HG02885 (cell line): ENCODE results near the gene TTC22.

Experiments
- ATAC-seq: cut with Tn5 transposase; IDR thresholded peaks from one replicate; pipeline ENCODE4 v1.9.1; 2021; ENCODE audit warnings: mild to moderate bottlenecking; ENCODE audit not compliant: unreplicated experiment, poor library complexity

TTC22 gene

DNA sequence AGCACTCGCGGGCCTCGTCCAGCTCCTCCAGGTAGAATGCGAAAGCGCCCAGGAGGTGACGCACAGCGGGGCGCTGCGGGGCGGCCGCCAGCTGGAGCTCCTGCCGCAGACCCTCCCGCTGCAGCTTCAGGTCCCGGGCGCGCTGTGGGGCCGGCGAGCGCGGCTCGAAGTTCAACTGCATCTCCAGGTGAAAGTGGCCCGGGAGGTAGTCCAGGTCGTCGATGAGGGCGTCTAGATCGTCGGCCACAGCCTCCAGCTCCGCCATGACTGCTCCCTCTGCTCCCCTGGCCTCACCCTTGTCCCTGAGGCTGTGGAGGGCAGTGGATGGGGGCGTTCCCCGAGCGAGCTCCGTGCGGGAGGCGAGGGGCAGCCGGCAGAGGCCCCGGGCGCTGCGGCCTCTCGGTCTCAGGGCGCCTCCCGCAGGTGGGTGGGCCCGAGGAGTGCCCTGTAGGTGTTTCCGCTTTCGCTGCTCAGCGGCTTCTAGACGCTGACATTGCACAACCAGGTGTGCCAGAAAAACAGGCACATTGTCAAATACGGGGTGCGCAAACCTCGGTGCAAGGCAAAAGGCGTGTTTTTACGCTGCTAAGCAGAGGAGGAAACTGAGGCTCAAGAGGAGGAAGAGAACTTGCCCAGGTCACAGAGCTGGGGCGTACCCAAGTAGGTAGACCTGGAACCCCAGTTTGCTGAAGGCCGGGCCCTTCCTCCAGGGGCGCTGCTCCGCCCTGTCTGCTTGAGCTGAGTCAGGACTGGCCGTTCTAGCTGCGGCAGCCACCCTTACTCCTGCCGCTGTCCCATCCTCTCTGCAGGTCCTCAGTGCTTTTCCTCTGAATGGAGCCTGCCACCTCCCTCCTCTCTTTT lies at the start of gene TTC22:
TSS of gene TTC22 (minus strand) at position 425 of the 861 bp plus-strand sequence. CDS start at position 265, 160 bp downstream.
- peak; percentile 63 for ATAC-seq

DNA sequence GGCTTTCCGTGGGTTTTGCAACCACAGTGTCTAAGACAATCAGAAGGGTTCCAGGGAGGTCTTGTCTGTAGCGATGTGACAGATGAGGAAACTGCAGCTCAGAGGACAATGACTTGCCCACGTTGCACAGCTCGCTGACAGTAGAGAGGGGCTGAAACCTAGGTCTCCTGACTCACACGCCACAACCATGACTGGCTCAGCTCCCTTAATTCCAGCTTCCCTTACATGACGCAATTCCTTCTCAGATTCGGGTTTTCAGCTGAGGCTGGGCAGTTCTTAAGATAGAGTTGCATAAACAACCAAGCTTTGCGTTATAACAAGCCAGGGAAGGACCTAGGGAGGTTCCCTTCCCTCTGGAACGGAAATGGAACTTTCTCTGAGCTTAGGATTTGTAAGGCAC lies 49.6 kb upstream of the TTC22 start:
- no peak for ATAC-seq

DNA sequence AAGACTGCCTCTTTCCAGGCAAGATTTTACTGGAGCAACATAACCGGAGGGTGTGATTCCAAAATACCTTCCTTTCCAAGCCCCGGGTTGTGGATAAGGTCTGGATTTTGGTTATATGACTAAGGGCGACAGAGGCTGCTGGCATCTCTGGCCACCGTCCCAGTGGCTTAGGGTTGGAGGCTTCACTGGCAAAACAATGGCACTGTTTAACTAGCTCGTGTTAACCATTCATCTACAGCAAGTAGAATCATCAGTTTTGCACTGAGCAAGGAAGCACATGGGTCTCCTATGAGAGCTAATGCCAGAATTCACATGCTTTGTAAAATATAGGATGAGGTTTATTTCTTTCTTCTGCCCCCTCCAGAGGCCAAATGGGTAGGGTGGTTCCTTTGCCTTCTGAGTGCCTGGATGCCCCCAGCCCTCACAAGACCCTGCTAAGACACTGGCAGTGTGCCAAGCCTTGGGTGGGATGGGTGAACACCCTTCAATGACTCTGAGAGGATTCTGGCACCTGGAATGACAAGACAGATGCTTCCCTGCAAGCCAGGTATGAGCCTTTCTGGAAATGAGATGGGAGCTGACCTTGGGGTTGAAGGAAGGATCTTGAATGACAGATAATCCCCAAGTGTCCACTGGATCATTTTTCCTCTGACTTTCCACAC lies 49.1 kb upstream of the TTC22 start:
- no peak for ATAC-seq

DNA sequence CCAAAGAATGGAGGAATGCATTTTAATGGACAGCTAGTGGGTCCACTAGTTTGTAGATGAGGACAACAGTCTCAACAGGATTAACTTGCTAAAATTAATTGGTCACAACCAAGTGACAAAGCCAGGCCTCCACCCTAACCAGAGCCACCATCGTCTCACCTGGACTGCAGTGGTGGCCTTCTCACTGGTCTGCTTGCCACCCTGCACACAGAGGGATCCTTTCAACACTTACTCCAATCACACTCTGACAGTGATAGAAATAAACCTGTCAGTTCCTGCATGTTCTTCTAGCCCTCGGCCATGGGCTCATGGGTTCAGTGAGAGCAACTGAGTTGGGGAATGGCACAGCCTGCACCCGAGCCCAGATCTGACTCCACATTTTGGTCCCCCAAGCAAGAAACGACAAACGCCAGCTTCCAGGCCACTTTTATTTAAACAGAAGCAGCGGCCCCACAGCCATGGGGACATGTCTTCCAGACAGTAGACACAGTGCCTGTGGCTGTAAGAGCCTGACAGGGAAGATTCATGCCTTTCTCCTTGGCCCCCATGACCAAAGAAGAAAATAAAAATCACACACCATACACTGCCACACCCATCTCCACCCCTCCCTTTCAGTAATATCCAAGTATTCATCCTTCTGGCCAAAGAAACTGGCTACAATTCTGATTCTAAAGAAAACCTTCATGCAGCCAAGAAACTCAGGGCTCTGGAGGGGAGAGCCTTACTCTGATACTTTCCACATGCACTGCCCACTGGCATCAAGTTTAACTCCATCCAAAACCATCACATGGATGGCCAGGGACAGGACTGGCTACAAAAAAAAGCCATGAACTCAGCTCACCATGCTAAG lies 48.3 kb upstream of the TTC22 start:
- ATAC-seq: no peak

DNA sequence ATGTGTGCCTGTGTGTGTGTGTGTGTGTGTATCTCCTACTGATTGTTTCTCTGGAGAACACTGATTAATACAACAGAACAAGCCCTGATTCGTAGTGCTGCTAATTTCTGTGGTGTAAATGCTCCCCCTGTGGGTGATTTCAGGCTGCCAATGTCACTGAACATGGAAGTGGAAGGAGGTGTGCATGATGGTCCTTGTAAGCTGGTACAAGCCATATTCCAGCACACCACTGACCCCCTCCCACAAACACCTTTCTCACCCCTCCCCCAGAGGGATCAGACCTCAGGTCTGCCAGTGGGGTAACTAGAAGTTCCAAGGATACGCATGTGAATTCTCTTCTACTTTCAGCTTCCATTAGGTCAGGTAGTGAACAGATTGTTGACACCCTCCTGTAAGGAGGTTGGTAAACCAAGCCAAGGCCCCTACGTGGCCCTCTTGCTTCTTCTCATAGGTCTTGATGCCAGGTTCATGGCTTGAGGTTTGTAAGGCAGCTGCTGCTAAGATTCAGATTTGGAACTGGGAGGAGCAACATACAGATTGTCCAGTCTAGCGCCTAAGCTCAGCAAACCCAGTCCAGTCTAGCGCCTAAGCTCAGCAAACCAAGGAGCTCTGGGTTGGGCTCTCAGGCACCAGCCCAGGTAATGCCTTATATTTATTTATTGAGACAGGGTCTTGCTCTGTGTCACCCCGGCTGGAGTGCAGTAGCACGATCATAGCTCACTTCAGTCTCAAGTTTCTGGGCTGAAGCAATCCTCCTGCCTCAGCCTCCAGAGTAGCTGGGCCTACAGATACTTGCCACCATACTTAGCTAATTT lies 47.2 kb upstream of the TTC22 start:
- ATAC-seq: no peak

DNA sequence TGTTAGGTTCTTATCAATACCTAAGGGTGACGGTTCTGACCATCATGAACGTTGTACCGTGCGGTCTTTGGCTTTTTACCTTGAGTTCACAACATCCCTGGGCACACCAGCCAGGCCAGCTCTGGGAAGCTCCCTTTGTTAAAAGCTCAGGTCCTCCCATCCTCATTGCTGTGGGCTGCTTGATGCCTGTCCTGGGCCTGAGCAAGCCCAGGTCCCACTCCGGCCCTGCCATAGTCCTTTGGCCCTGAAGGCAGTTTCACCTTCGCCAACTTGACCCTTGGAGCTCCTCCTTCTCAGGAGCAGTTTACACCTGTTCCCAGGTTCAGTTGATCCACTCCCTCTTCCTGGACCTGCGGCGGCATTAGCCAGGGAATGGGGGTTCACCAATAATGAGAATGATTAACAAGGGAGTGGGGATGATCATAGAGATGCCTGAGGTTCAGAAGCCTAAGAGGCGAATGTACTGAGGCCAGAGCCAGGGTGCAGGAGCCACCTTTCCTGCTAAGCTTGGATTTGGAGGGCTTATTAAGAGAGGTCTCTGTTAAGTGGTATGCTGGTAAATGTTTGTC lies 45.7 kb upstream of the TTC22 start:
- ATAC-seq: no peak

DNA sequence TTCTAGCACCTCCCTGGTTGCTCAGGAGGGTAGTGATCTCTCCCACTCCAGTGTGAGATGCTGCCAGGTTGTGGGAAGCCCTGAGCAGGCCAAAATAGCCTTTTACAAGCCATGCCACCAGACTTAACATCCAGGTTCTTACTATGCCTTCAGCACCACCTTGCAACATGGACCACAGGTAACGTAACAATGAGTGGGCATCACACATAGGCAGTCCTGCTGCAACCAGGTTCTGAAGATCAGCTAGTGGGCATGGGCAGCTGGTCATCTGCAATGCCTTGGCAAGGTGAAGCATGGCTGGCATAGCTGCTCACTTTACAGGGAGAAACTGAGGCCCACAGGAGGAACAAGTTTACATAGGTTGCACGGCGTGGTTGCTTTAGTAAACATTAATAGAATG lies 45.2 kb upstream of the TTC22 start:
- ATAC-seq: no peak

DNA sequence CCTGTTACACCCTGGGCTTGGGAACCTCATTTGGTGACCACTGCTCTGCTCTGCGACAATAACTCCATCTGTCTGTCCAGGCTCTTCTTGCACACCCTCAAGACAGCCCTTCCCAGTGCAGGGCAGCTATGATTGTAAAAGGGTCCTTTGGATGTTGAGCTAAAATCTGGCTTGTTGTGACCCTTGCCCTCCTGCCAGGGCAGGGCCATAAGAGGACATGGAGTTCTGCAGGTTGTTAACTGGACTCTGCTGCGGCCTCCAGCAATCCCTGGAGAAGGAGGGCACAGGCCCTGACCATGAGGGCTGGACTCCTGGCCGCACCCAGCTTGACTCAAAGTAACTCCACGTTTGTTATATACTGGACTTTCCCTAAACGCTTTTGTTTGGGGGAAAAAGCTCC lies 44.6 kb upstream of the TTC22 start:
- ATAC-seq: no peak

DNA sequence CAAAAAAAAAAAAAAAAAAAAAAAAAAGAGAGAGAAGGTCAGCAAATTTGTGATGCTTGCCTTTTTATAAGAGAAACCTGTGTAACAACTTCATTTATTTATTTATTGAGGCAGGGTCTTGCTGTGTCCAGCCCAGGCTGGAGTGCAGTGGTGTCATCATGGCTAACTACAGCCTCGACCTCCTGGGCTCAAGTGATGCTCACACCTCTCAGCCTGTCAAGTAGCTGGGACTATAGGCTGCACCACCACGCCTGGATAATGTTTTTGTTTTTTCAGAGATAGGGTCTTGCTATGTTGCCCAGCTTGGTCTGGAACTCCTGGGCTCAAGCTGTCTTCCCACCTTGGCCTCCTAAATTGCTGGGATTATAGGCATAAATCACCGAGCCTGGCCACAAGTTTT lies 43.4 kb upstream of the TTC22 start:
- no peak for ATAC-seq

DNA sequence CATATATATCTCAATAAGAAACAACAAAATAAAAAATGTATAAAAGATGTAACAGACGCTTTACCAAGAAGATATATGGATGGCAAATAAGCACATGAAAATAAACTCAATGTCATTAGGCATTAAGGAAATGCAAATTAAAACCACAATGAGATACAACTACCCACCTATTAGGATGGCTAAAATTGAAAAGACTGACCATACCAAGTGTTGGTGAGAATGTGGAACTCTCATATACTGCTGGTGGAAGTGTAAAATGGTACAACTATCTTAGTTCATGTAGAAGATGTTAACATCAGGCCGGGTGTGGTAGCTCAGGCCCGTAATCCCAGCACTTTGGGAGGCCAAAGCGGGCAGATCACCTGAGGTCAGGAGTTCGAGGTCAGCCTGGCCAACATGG lies 42.3 kb upstream of the TTC22 start:
- no peak for ATAC-seq

DNA sequence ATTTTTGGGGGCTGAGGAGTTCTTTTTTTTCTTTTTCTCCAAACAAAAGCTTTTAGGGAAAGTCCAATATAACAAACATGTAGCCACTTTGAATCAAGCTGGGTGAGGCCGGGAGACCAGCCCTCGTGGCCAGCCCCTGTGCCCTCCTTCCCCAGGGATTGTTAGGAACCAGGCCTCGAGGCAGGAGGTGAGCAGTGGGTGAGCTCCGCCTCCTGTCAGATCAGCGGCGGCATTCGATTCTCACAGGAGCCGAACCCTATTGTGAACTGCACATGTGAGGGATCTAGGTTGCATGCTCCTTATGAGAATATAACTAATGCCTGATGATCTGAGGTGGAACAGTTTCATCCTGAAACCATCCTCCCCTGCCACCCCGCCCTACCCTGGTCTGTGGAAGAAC lies 41.8 kb upstream of the TTC22 start:
- ATAC-seq: no peak

DNA sequence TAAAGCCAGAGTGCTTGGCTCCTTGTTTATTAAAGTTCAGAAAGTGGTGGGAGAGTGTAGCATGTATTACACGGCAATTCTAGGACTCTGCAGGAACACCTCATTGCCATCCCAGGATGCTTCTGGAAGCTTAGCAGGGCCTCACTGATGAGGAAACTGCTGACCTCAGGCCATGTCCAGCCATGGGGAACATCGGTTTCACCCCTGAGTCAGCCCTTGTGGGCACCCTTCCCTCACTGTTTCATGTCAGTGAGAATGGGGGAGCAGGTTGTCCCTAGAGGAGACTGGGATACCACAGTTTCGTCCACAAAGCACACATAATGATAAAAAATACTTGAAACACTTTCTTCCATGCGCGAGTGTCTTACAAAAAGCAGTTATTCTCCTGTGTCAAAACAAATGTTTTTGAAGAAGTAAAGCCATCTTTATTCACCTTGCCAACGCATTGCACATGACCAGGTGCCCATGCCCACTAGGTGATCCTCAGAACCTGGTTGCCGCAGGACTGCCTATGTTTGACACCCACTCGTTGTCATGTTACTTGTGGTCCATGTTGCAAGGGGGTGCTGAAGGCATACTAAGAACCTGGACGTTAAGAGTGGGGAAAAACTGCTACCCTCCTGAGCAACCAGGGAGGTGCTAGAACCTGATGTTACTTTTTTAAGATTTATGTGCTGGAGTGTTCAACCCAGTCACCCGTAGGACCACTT lies 41.2 kb upstream of the TTC22 start:
- ATAC-seq: no peak

DNA sequence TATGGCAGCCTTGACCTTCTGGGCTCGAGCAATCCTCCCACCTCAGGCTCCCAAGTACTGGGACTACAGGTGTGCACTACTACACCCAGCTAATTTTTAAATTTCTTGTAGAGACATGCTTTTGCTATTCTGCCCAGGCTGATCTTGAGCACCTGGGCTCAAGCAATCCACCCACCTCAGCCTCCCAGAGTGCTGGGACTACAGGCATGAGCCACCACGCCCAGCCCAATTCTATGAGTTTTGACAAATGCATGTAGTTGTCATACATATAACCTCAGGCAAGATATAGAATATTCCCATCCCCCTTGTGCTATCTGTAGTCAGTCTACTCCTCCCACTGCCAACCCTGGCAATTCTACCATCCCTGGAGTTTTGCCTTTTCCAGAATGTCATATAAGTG lies 38.7 kb upstream of the TTC22 start:
- ATAC-seq: no peak

DNA sequence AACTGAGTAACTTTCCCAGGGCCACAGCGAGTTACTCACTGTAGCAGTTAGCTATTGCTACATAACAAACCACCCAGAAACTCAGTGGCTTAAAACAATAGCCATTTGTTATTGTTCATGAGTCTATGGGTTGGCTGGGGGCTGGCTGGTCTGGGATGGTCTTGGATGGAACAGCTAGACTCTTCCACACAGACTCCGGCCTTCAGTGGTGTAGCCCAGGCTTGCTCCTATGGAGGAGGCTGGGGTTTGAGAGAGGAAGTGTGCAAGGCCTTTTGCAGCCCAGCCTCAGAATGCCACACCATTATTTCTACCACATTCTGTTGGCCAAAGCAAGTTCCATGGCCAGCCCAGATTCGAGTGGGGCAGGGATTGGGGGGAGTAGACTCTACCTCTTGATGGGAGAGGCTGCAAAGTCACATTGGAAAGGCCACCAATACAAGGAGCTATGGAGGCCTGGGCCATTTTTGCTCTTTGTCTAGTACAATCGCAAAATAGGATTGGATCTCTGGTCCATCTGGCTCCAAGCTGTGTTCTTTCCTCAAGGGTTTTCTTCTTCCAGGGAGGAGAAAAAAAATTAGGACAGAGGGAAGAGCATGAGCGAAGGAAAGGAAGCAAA lies 37.5 kb upstream of the TTC22 start:
- no peak for ATAC-seq

DNA sequence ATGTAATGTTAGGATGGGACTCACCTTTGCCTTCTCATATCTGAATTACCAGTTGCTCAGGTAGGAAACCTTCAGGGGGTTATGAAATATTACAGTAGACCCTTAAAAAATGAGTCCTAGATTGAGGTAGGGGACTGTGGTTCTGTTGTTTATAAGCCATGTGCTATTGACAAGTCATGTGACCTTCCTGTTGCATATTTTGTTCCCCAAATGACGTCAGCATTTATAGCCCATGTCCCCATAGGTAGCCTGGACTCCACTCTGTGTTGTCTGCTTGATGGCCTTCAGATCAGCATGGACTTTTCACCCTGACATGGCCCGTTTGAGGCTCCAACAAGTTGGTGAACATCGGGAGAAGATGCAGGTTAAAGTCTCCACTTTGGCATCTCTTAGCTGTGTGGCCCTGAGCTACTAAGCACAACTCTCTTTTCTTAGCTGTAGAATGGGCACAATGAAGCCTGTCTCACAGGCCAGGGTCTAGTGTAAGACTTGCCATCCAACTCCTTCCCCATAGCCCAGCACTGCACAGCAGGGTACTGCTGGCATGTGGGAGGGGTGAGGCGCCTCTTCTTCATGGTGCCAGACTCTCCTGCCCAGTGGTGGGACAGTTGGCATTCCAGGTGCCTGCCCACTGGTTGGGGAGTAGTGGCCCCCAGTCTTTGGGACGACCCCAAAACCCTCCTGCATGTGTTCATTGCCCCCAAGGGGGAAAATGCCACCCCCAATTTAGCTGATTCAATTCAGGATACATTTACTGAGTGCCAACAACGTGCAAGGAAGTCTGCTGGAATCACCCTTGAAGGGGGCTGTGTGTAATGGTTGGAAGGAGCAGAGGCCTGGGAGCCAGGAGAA lies 36.1 kb upstream of the TTC22 start:
- ATAC-seq: no peak

DNA sequence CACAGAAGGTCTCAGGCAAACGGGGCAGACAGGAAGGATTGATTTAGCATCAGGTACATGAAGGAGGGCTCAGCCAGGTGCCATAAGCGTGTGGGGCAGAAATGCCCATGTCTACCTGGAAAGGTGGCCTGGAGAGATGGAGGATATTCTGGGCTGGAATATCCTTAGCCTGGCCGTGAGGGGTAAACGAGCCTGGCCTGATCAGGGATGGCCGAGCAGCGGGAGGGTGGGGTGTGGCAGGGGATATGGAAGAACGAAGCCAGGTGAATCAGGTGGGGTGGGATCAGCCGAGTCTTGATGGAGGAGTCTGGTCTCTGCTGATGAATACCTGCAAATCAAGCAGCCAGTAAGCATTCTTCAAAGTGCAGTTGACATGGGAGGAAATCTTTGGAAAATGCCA lies 35.5 kb upstream of the TTC22 start:
- ATAC-seq: no peak

DNA sequence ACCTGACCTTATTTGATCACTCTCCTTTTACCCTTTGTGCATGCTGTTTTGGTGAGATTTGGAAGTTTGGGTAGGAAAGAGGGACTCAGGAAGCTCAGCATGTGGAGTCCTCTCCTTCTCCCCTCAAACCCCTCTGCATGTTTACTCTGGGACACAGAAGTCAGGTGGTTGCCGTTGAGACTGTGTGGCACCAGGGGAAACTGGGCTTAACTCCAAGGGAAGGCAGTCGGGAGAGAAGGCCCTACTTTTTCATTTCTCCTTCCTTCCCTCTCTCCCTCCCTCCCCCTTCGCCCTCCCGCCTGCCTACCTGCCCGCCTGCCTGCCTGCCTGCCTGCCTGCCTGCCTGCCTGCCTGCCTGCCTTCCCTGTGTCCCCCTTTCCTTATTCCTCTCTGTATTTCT lies 34.8 kb upstream of the TTC22 start:
- no peak for ATAC-seq
